HG03342 (cell line): ENCODE measurements around the gene INPP4B.
"Not testable (repeated sequence)": the region's sequence is repeated elsewhere in the genome, so short reads cannot be mapped to it uniquely, and the experiment has no call there.

Experiments used
- ATAC-seq: cut with Tn5 transposase; IDR thresholded peaks from one replicate; pipeline ENCODE4 v1.9.1; 2021; ENCODE audit warnings: mild to moderate bottlenecking, moderate library complexity; ENCODE audit not compliant: unreplicated experiment

Gene INPP4B

GRCh38 chr4:142104041-142104440, 742.1 kb downstream of the INPP4B start:
- ATAC-seq: no peak

DNA sequence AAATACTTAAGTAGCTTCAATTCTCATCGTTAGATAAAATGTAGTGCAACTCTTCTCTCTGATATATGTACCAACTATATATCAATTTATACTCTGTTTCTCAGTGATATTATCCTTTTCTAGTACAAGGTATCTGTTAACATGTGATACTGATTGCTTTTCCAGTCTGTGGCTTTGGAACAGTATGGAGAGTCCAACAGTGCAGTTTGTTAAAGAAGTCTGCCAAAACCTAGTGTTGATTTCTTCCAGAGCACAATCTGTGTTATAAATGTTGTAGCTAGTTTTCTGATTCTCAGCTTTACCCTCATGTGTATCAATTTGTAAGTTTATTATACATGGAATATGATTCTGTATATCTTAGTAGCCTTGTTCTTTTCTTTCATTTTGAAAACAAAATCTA, 744.7 kb downstream of the INPP4B start:
- no peak for ATAC-seq

- ATAC-seq: no peak
Measured at GRCh38 chr4:142100941-142101340, 745.2 kb downstream of the INPP4B start.

DNA sequence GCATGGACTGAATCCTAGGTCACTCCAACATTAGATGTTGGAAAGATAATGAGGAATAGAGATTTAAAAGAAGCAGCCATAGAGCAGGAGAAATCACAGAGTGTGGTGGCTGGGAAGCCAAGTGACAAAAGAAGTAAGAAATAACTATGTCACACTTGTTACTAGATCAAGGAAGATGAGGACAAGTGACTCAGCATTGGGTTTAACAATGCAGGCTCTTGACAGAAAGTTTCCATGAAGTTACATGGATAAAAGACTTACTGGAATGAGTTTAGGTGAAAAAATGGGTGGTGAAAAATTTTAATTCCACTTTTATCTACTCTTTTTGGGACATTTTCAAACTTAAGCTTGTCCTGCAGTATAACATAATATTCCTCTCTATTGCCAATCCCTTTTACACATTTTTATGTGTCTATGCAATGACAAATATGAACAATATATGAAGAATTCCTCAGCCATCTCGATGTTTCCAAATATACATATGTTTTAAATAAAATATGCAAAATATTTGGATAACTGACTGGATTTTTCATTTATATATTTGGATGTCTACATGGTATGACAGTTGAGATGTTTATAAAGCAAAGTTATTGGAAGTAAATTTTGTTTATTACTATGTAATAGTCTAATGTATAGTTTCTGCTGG, 747.1 kb downstream of the INPP4B start:
- ATAC-seq: no peak

- no peak for ATAC-seq
Measured at GRCh38 chr4:142098380-142098779, 747.7 kb downstream of the INPP4B start.

- ATAC-seq: no peak
Measured at GRCh38 chr4:142097015-142097414, 749.1 kb downstream of the INPP4B start.

DNA sequence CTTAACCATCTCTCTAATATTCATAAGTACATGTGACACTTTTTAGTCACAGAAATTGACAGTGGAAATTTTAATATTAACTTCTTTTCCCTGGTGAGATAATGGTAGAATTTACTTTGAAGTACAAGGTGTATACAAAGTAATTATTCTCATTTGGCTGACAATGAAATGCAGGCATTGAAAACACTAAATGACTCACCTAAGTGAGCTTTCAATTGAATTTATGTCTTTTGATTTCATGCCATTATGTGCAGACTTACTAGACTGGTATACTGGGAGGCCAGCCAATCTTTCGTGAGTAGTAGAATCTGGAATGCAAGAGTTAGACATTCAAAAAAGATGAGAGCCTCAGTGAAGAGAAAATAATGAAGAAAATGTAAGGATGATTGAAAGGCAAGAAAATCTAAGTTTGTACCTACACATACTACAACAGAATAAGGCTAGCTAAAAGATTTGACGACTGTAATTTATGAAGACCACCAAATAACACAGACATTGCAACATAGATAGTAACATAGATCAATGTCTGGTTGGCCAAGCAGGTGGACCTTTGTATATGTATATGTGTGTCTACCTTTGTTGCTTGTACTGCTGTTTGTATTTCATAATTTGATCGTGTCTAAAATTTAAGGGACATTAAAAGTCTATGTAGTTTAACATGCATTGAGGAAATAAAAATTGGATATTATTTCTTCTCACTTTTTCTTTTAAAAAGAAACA, 750.1 kb downstream of the INPP4B start:
- ATAC-seq: no peak

GRCh38 chr4:142092941-142093340, 753.2 kb downstream of the INPP4B start:
- ATAC-seq: no peak

- no peak for ATAC-seq
Measured at GRCh38 chr4:142091691-142092182, 754.4 kb downstream of the INPP4B start.

- ATAC-seq: no peak
Measured at GRCh38 chr4:142091085-142091513, 755.0 kb downstream of the INPP4B start.

- no peak for ATAC-seq
Measured at GRCh38 chr4:142088906-142089305, 757.2 kb downstream of the INPP4B start.

- ATAC-seq: no peak
Measured at GRCh38 chr4:142085513-142086292, 760.4 kb downstream of the INPP4B start.

GRCh38 chr4:142083264-142083663, 762.8 kb downstream of the INPP4B start:
- no peak for ATAC-seq

- no peak for ATAC-seq
Measured at GRCh38 chr4:142081025-142081424, 765.1 kb downstream of the INPP4B start.

DNA sequence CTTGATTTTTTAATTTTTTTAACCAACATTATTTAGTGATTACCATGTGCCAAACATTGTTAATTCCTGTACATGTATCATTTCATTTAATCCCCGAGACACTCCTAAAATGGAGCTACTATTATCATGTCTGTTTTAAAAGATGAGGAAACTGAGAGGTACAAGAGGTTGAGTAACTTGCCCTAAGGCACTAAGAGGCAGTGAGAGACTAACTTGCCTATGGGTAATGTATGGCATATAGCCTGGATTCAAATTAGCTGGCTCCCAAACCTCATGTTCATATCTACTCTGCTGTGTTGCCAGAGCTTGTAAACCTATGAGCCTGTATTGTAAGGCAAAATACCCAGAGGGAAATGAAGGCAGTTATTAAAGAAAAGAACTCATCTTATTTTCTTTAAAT, 766.1 kb downstream of the INPP4B start:
- ATAC-seq: no peak

DNA sequence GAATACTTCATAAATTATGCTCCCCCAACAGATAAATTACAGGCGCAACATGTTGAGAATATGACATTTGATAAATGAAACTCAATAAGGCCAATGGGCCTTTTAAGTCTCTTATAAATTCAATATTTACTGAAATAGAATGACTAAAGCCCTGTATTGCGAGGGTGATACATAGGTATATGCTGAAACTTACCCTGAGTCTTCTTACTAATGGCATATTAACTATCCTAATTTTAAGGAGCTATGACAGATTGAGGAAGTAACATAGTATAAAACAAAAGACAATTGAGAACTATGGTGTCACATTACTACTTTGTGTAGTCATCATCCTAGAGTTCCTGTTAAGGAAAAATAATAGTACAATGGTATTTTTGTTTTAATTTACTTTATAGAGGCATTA, 769.1 kb downstream of the INPP4B start:
- ATAC-seq: no peak

DNA sequence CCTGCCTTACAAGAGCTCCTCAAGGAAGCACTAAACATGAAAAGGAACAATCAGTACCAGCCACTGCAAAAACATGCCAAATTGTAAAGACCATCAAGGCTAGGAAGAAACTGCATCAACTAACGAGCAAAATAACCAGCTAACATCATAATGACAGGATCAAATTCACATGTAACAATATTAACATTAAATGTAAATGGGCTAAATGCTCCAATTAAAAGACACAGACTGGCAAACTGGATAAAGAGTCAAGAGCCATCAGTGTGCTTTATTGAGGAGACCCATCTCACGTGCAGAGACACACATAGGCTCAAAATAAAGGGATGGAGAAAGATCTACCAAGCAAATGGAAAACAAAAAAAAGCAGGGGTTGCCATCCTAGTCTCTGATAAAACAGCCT, 777.8 kb downstream of the INPP4B start:
- not testable (repeated sequence) for ATAC-seq

- not testable (repeated sequence) for ATAC-seq
Measured at GRCh38 chr4:142066562-142066961, 779.5 kb downstream of the INPP4B start.

DNA sequence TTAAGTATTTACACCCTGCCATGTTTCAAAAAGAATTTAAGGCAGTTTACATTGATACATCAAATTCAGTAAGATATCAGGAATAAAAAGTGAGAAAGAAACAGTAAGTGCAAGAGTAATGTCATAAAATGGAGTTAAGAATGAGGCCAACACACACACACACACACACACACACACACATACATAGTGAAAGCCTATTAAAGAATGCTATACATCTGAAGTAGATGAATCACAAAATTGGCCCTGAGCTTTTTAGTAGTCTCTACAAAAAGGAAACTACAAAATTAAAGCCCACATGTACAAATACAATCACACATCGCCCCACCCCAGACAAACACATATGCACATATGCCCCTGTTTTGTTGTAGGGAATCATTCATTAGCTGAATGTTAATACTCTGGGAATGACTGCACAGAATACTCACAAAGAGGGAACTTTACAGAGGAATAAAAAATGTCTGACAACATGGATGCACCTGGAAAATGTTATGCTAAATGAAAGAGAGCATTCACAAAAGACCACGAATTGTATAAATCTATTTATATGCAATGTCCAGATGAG, 780.9 kb downstream of the INPP4B start:
- ATAC-seq: no peak

DNA sequence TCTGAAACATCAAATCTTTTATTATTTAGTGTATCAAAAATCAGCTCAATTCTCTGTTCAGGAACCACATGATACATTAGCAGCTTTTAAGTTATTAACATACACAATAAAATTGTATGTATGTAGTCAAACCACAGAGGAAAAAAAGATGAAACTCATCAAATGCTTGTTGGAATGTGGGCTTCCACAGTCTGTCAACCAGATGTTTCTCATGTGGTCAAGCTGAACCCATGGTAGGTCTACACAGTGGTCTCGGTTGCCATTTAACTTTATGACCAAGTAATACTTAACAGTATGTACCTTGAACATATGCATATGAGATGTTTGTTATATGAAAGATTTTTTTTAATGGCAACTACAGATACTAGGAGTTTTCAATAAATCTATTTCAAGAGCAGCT, 781.9 kb downstream of the INPP4B start:
- no peak for ATAC-seq

DNA sequence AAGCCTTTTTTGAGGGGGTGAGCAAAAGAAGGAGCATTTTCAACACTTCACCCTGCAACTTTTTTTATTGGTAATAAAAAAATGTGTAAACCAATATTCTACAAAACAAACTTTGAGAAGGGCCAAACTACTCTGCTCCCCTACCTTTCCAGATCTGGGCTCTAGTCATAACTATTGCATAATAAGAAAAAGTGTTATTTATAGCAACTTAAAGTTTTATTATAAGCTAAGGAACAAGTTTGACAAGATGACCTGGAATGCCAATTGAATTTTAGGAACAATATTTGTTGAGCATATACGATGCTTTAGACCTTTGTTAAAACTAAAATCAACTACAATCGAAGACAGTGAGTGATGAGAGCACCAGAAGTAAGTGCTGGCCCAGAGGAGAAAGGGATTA, 800.1 kb downstream of the INPP4B start:
- ATAC-seq: no peak
